Activated naive CD4-positive, alpha-beta T cell treated with anti-CD3 and anti-CD28 coated beads, Interleukin-2, amount 10 ng/mL, durations not matched to agents 7 days and 5 days (primary cell): ENCODE measurements around the gene CAMKK1.
"Not testable (repeated sequence)": the region's sequence is repeated elsewhere in the genome, so short reads cannot be mapped to it uniquely, and the experiment has no call there.

Source experiments
- CTCF ChIA-PET: fragments of 350-600 bp; sonication (Branson Sonifier 250); formaldehyde crosslinking; loops from one replicate; lab custom pipeline; 2021; ENCODE audit warnings: antibody characterized with exemption; lab: Charles Lee
- DNase-seq: peaks from one replicate; pipeline ENCODE4 v3.0.0-alpha.2; 2020
- H3K27ac Mint-ChIP-seq: one replicate; pipeline ENCODE4 v1.8.0; 2021; ENCODE audit warnings: mild to moderate bottlenecking, moderate library complexity, mixed read lengths
- H3K27me3 Mint-ChIP-seq: one replicate; pipeline ENCODE4 v1.8.0; 2021; ENCODE audit warnings: mild to moderate bottlenecking, mixed read lengths
- H3K36me3 Mint-ChIP-seq: one replicate; pipeline ENCODE4 v1.8.0; 2021; ENCODE audit warnings: mixed read lengths
- H3K4me1 Mint-ChIP-seq: one replicate; pipeline ENCODE4 v1.8.0; 2021; ENCODE audit warnings: mixed read lengths
- H3K4me3 Mint-ChIP-seq: one replicate; pipeline ENCODE4 v1.8.0; 2021; ENCODE audit warnings: mild to moderate bottlenecking, moderate library complexity, mixed read lengths
- H3K9me3 Mint-ChIP-seq: one replicate; pipeline ENCODE4 v1.8.0; 2021; ENCODE audit warnings: mixed read lengths

CAMKK1 gene

GRCh38 chr17:3846437-3847164 lies 46.3 kb downstream of the CAMKK1 start:
- Mint-ChIP-seq H3K4me3 (peak overlapping the region; percentile 95), H3K27me3 (peaks cover 45% of the 10 kb centered on the region), H3K9me3 (no peaks in the 10 kb centered on the region), H3K27ac (no peak overlapping the region), H3K4me1 (peaks cover 26% of the 10 kb centered on the region), H3K36me3 (peaks cover 18% of the 10 kb centered on the region)
- CTCF ChIA-PET = interaction anchor here (1.1 to 7.7 kb wide), 13 partner anchors 9 to 226 kb away, joined by 3 to 114 read pairs (median 6); no protein-coding TSS in a partner anchor
- peak; percentile 9 for DNase-seq

- peak within 1 kb of the TSS; percentile 95 for H3K4me3 Mint-ChIP-seq
- peaks cover 23% of the 10 kb centered on the region for H3K36me3 Mint-ChIP-seq
- H3K9me3 Mint-ChIP-seq = no peaks in the 10 kb centered on the region
- H3K27me3 Mint-ChIP-seq = peaks cover 37% of the 10 kb centered on the region
- DNase-seq = peak; percentile 89
- CTCF ChIA-PET = interaction anchor here (0.9 to 7.7 kb wide), 20 partner anchors 8 to 231 kb away, joined by 3 to 114 read pairs (median 5); no protein-coding TSS in a partner anchor
- peak within 1 kb of the TSS; percentile 91 for H3K27ac Mint-ChIP-seq
- peaks cover 26% of the 10 kb centered on the region for H3K4me1 Mint-ChIP-seq
These were observed 47.0 kb downstream of the CAMKK1 start, which contains the start of gene NCBP3 for GRCh38 chr17:3845621-3846436. TSS of gene NCBP3 (minus strand) at chr17:3846246. CDS start at chr17:3846223, 23 bp downstream.

- H3K4me3 Mint-ChIP-seq = peak overlapping the region; percentile 95
- H3K27me3 Mint-ChIP-seq = peaks cover 32% of the 10 kb centered on the region
- H3K27ac Mint-ChIP-seq = peak overlapping the region; percentile 91
- CTCF ChIA-PET = interaction anchor here (0.9 to 7.7 kb wide), 16 partner anchors 9 to 231 kb away, joined by 3 to 114 read pairs (median 6); no protein-coding TSS in a partner anchor
- DNase-seq = peak; percentile 60
- no peaks in the 10 kb centered on the region for H3K9me3 Mint-ChIP-seq
- peaks cover 26% of the 10 kb centered on the region for H3K4me1 Mint-ChIP-seq
- H3K36me3 Mint-ChIP-seq = peaks cover 26% of the 10 kb centered on the region
These were observed 47.6 kb downstream of the CAMKK1 start for GRCh38 chr17:3845291-3845620.

GRCh38 chr17:3844556-3844955 lies 48.3 kb downstream of the CAMKK1 start:
- Mint-ChIP-seq H3K4me1 (peaks cover 26% of the 10 kb centered on the region), H3K36me3 (peaks cover 32% of the 10 kb centered on the region), H3K27me3 (peaks cover 27% of the 10 kb centered on the region), H3K4me3 (peak overlapping the region; percentile 95)
- CTCF ChIA-PET = interaction anchor here (1.0 to 7.7 kb wide), 15 partner anchors 10 to 230 kb away, joined by 3 to 114 read pairs (median 4); no protein-coding TSS in a partner anchor
- H3K27ac Mint-ChIP-seq, H3K9me3 Mint-ChIP-seq, DNase-seq: not testable (repeated sequence)

GRCh38 chr17:3843935-3844516 lies 48.8 kb downstream of the CAMKK1 start:
- Mint-ChIP-seq H3K4me1 (peaks cover 26% of the 10 kb centered on the region), H3K27me3 (peaks cover 22% of the 10 kb centered on the region), H3K4me3 (peak overlapping the region; percentile 95), H3K9me3 (no peaks in the 10 kb centered on the region), H3K27ac (peak overlapping the region; percentile 5), H3K36me3 (peaks cover 35% of the 10 kb centered on the region)
- CTCF ChIA-PET = interaction anchor here (0.6 to 7.7 kb wide), 16 partner anchors 16 to 231 kb away, joined by 3 to 114 read pairs (median 4); no protein-coding TSS in a partner anchor
- peak; percentile 72 for DNase-seq

DNA sequence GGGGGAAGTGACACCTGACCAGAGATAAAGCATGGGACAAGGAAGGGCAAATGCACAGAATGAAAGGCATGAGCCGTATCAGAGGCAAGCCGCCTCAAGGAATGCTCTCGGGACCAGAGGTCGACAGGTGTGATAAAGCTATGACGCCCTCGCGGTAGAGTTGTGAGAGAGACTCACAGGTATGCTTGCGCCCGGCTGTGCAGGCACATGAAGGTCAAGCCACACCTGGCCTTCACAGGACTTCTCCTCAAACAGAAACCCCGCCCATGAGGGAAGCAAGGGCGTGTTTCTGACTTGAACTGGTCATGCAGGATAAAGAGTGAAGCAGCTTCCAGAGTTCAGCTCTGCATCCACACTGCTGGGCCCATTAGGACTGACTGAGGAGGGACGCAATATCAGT lies 54.6 kb downstream of the CAMKK1 start:
- Mint-ChIP-seq H3K36me3 (peaks cover 55% of the 10 kb centered on the region), H3K27me3 (no peaks in the 10 kb centered on the region), H3K4me3 (no peak overlapping the region), H3K9me3 (no peaks in the 10 kb centered on the region), H3K27ac (no peak overlapping the region), H3K4me1 (peaks cover 2% of the 10 kb centered on the region)
- DNase-seq = peak; percentile 17
- CTCF ChIA-PET = interaction anchor here (1.4 to 6.4 kb wide), 3 partner anchors 8 to 100 kb away, joined by 4 to 40 read pairs (median 16); partner anchors contain the start of gene NCBP3

- H3K27ac Mint-ChIP-seq = no peak overlapping the region
- H3K4me1 Mint-ChIP-seq = peaks cover 2% of the 10 kb centered on the region
- DNase-seq = no peak
- H3K27me3 Mint-ChIP-seq = no peaks in the 10 kb centered on the region
- CTCF ChIA-PET = interaction anchor here (1.1 to 6.4 kb wide), 2 partner anchors 9 kb away, joined by 3 to 40 read pairs; partner anchors contain the start of gene NCBP3
- no peaks in the 10 kb centered on the region for H3K9me3 Mint-ChIP-seq
- H3K4me3 Mint-ChIP-seq = no peak overlapping the region
- peaks cover 49% of the 10 kb centered on the region for H3K36me3 Mint-ChIP-seq
These were observed 56.3 kb downstream of the CAMKK1 start for GRCh38 chr17:3836551-3836950.

GRCh38 chr17:3835410-3836229 lies 57.2 kb downstream of the CAMKK1 start:
- peaks cover 42% of the 10 kb centered on the region for H3K36me3 Mint-ChIP-seq

GRCh38 chr17:3834811-3835210 lies 58.0 kb downstream of the CAMKK1 start:
- H3K36me3 Mint-ChIP-seq = peaks cover 37% of the 10 kb centered on the region

More at GRCh38 chr17:3835410-3836229, 57.2 kb downstream of the CAMKK1 start:
- H3K27ac Mint-ChIP-seq = no peak overlapping the region
- no peaks in the 10 kb centered on the region for H3K27me3 Mint-ChIP-seq
- no peaks in the 10 kb centered on the region for H3K9me3 Mint-ChIP-seq
- H3K4me3 Mint-ChIP-seq = no peak overlapping the region
- H3K4me1 Mint-ChIP-seq = peaks cover 2% of the 10 kb centered on the region
- CTCF ChIA-PET = interaction anchor here (1.1 to 6.4 kb wide), 3 partner anchors 8 to 10 kb away, joined by 3 to 40 read pairs (median 4); partner anchors contain the start of gene NCBP3
- DNase-seq = peak; percentile 7

DNA sequence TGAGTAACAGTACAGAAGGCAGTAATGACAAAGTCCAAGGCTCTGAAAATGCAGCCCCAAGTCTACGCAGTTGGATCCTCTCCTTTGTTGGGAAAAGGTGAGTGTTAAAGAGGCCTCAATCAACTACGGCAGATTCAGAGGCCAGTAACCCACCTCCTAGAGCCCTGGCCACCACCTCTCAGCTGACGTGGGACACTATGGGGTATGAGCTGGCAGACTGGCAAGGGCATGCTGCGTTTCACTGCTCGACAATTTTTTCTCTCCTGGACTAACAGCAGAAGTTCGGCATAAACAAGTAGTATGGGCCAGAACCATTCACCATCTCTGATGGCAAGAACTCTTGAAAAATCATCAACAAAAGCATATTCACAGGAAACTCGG lies 64.0 kb downstream of the CAMKK1 start:
- Mint-ChIP-seq H3K36me3 (peaks cover 30% of the 10 kb centered on the region), H3K27ac (no peak overlapping the region), H3K4me3 (no peak overlapping the region), H3K27me3 (no peaks in the 10 kb centered on the region), H3K9me3 (no peaks in the 10 kb centered on the region), H3K4me1 (peaks cover 2% of the 10 kb centered on the region)
- DNase-seq = no peak
- CTCF ChIA-PET = interaction anchor here (1.0 to 10.9 kb wide), 13 partner anchors 10 to 149 kb away, joined by 3 to 374 read pairs (median 9); partner anchors contain the start of gene NCBP3

More at GRCh38 chr17:3834811-3835210, 58.0 kb downstream of the CAMKK1 start:
- no peaks in the 10 kb centered on the region for H3K9me3 Mint-ChIP-seq
- H3K27me3 Mint-ChIP-seq = no peaks in the 10 kb centered on the region
- H3K4me3 Mint-ChIP-seq = no peak overlapping the region
- H3K27ac Mint-ChIP-seq = no peak overlapping the region
- peaks cover 2% of the 10 kb centered on the region for H3K4me1 Mint-ChIP-seq
- CTCF ChIA-PET = interaction anchor here (1.7 kb wide), 1 partner anchor 10 kb away, joined by 4 read pairs; no protein-coding TSS in a partner anchor
- no peak for DNase-seq

DNA sequence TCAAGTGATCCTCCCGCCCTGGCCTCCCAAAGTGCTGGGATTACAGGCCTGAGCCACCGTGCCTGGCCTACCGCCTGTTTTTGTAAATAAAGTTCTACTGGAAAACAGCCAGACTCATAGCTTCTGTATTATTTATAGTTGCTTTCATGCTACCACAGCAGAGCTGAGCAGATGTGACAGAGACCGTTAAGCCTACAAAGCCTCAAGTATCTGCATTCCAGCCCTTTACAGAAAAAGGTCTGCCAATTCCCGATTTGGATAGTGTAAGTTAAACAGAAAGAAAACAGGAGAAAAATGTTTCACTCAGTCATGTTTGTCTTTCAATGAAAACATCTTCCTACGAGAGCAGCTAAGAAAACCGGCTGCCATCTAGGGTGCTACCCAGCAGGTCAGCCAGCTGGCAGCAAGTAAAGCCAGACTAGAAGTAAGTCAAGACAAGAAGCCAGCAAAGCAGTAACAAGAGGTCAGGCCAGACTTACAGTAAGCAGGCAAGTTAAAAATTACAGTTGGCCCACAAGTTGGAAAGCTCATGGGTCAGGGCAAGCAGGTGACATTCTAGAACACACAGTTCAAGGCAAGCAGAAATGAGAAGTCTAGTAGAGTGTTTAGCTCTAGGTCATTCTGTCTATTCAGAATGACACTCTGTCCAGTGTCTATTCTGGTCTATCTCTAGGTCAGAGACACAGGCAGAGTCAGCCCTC lies 64.6 kb downstream of the CAMKK1 start:
- Mint-ChIP-seq H3K27me3 (no peaks in the 10 kb centered on the region), H3K4me1 (peaks cover 2% of the 10 kb centered on the region), H3K4me3 (no peak overlapping the region), H3K27ac (no peak overlapping the region), H3K9me3 (no peaks in the 10 kb centered on the region), H3K36me3 (peaks cover 28% of the 10 kb centered on the region)
- DNase-seq = peak; percentile 8
- CTCF ChIA-PET = interaction anchor here (0.8 to 10.9 kb wide), 16 partner anchors 10 to 151 kb away, joined by 3 to 374 read pairs (median 7); partner anchors contain the start of gene NCBP3

GRCh38 chr17:3827124-3827773 lies 65.6 kb downstream of the CAMKK1 start:
- DNase-seq = peak; percentile 84
- peaks cover 32% of the 10 kb centered on the region for H3K36me3 Mint-ChIP-seq
- CTCF ChIA-PET = interaction anchor here (0.7 to 10.9 kb wide), 23 partner anchors 11 to 155 kb away, joined by 3 to 374 read pairs (median 5); partner anchors contain the start of genes HASPIN and NCBP3
- H3K27ac Mint-ChIP-seq = no peak overlapping the region
- H3K4me1 Mint-ChIP-seq = peaks cover 2% of the 10 kb centered on the region
- H3K9me3 Mint-ChIP-seq = no peaks in the 10 kb centered on the region
- H3K27me3 Mint-ChIP-seq = no peaks in the 10 kb centered on the region
- no peak overlapping the region for H3K4me3 Mint-ChIP-seq
